WTC11 (cell line): ENCODE data around the gene MET. TPM values are rescaled to one million over a fixed set of nuclear protein-coding genes. Genes with fewer than 3 reads are reported as not detected.

ENCODE experiments used
- ATAC-seq: fragments of 200-7000 bp; cut with Tn5 transposase; 2 replicates; pipeline ENCODE4 v1.10.0; 2021; ENCODE audit warnings: mild to moderate bottlenecking, moderate library complexity
- CTCF ChIA-PET: fragments of 300-600 bp; sonication (Branson Sonifier 250); formaldehyde crosslinking; loops from one replicate; lab custom pipeline; 2021; ENCODE audit warnings: antibody characterized with exemption; lab: Charles Lee
- POLR2A ChIA-PET: fragments of 350-600 bp; sonication (Branson Sonifier 250); formaldehyde crosslinking; loops from one replicate; lab custom pipeline; 2021; ENCODE audit warnings: antibody characterized with exemption; lab: Charles Lee
- DNase-seq: peaks from one replicate; pipeline ENCODE4 v3.0.0; 2021; ENCODE audit warnings: low spot score
- H3K27ac Mint-ChIP-seq: 2 replicates; pipeline ENCODE4 v1.8.0; 2021; ENCODE audit warnings: mixed read lengths
- H3K27me3 Mint-ChIP-seq: 2 replicates; pipeline ENCODE4 v1.8.0; 2021; ENCODE audit warnings: low read depth, mild to moderate bottlenecking, moderate library complexity, mixed read lengths
- H3K36me3 Mint-ChIP-seq: 2 replicates; pipeline ENCODE4 v1.8.0; 2021; ENCODE audit warnings: mixed read lengths
- H3K4me1 Mint-ChIP-seq: 2 replicates; pipeline ENCODE4 v1.8.0; 2022; ENCODE audit warnings: mixed read lengths
- H3K4me3 Mint-ChIP-seq: 2 replicates; pipeline ENCODE4 v1.8.0; 2021; ENCODE audit warnings: mild to moderate bottlenecking, moderate library complexity, mixed read lengths
- H3K9me3 Mint-ChIP-seq: 2 replicates; pipeline ENCODE4 v1.8.0; 2021; ENCODE audit warnings: mixed read lengths
- ATF6 ChIP-seq: sonication (generic); formaldehyde crosslinking; IDR thresholded peaks from 2 replicates; pipeline ENCODE4 v1.8.1; 2023; ENCODE audit warnings: mild to moderate bottlenecking, missing genetic modification reagents
- CREB1 ChIP-seq: sonication (generic); formaldehyde crosslinking; IDR thresholded peaks from 2 replicates; pipeline ENCODE4 v1.8.0; 2023; ENCODE audit warnings: mild to moderate bottlenecking, missing genetic modification reagents
- CTCF ChIP-seq: fragments of 200-600 bp; IDR thresholded peaks from 2 replicates; pipeline ENCODE4 v1.8.0; 2022; ENCODE audit warnings: antibody characterized with exemption
- ESRRA ChIP-seq: sonication (generic); formaldehyde crosslinking; IDR thresholded peaks from 2 replicates; pipeline ENCODE4 v1.8.1; 2022; ENCODE audit warnings: mild to moderate bottlenecking, missing genetic modification reagents, borderline replicate concordance
- ETV6 ChIP-seq: sonication (generic); formaldehyde crosslinking; IDR thresholded peaks from 2 replicates; pipeline ENCODE4 v1.8.1; 2022; ENCODE audit warnings: mild to moderate bottlenecking, missing genetic modification reagents
- FOXJ3 ChIP-seq: sonication (generic); formaldehyde crosslinking; IDR thresholded peaks from 2 replicates; pipeline ENCODE4 v1.9.0; 2021; ENCODE audit warnings: missing genetic modification reagents, mild to moderate bottlenecking, borderline replicate concordance
- KAT7 ChIP-seq: sonication (generic); formaldehyde crosslinking; IDR thresholded peaks from 2 replicates; pipeline ENCODE4 v1.8.1; 2023; ENCODE audit warnings: missing genetic modification reagents, mild to moderate bottlenecking, borderline replicate concordance
- MLX ChIP-seq: sonication (generic); formaldehyde crosslinking; IDR thresholded peaks from 2 replicates; pipeline ENCODE4 v1.8.1; 2023; ENCODE audit warnings: mild to moderate bottlenecking, missing genetic modification reagents, moderate library complexity
- SMAD4 ChIP-seq: sonication (generic); formaldehyde crosslinking; IDR thresholded peaks from 2 replicates; pipeline ENCODE4 v1.8.0; 2022; ENCODE audit warnings: mild to moderate bottlenecking, missing genetic modification reagents
- STAT6 ChIP-seq: sonication (generic); formaldehyde crosslinking; conservative IDR thresholded peaks from 2 replicates; pipeline ENCODE4 v1.8.1; 2023; ENCODE audit warnings: mild to moderate bottlenecking, low read depth, missing genetic modification reagents, moderate library complexity
- TCF7 ChIP-seq: sonication (generic); formaldehyde crosslinking; IDR thresholded peaks from 2 replicates; pipeline ENCODE4 v1.8.0; 2022; ENCODE audit warnings: mild to moderate bottlenecking, low read depth, missing genetic modification reagents, moderate library complexity
- TP53 ChIP-seq: sonication (generic); formaldehyde crosslinking; IDR thresholded peaks from 2 replicates; pipeline ENCODE4 v1.8.1; 2023; ENCODE audit warnings: mild to moderate bottlenecking, missing genetic modification reagents
- USF2 ChIP-seq: sonication (generic); formaldehyde crosslinking; IDR thresholded peaks from 2 replicates; pipeline ENCODE4 v1.8.1; 2023; ENCODE audit warnings: mild to moderate bottlenecking, missing genetic modification reagents, moderate library complexity
- ZMAT4 ChIP-seq: fragments of 250-450 bp; sonication (Bioruptor Pico); IDR thresholded peaks from 2 replicates; pipeline ENCODE4 v1.9.0; 2021; ENCODE audit warnings: mild to moderate bottlenecking
- ZNF121 ChIP-seq: sonication (generic); formaldehyde crosslinking; IDR thresholded peaks from 2 replicates; pipeline ENCODE4 v1.8.0; 2023; ENCODE audit warnings: missing genetic modification reagents
- ZNF263 ChIP-seq: sonication (generic); formaldehyde crosslinking; IDR thresholded peaks from 2 replicates; pipeline ENCODE4 v1.8.1; 2022; ENCODE audit warnings: low read depth, mild to moderate bottlenecking, moderate library complexity, missing genetic modification reagents
- ZNF512 ChIP-seq: sonication (generic); formaldehyde crosslinking; IDR thresholded peaks from 2 replicates; pipeline ENCODE4 v1.8.1; 2022; ENCODE audit warnings: missing genetic modification reagents, borderline replicate concordance
- ZNF671 ChIP-seq: fragments of 250-450 bp; sonication (Bioruptor Pico); IDR thresholded peaks from 2 replicates; pipeline ENCODE4 v1.8.0; 2021; ENCODE audit warnings: mild to moderate bottlenecking
- ZSCAN18 ChIP-seq: fragments of 250-450 bp; sonication (Bioruptor Pico); IDR thresholded peaks from 2 replicates; pipeline ENCODE4 v2.1.2; 2022; ENCODE audit warnings: mild to moderate bottlenecking, moderate library complexity
- total RNA-seq: library from RNA; stranded (reverse); gene quantifications from 3 replicates; pipeline ENCODE4 v1.2.3, GENCODE V29; 2021

Gene MET
- total RNA-seq, 1 experiment from 2014 or later, result 9.4 TPM

GRCh38 chr7:116728413-116728812 lies 56.4 kb downstream of the MET start (continued):
- TF ChIP-seq STAT6 (CRISPR knock-in tag) (no peak), CTCF (no peak), TP53 (CRISPR knock-in tag) (no peak), ETV6 (CRISPR knock-in tag) (no peak), ZNF263 (no peak), MLX (CRISPR knock-in tag) (no peak), CREB1 (CRISPR knock-in tag) (no peak), ZNF671 (no peak), ZSCAN18 (no peak), USF2 (no peak), ESRRA (CRISPR knock-in tag) (no peak), ZNF121 (CRISPR knock-in tag) (no peak), TCF7 (CRISPR knock-in tag) (no peak), FOXJ3 (CRISPR knock-in tag) (no peak), SMAD4 (CRISPR knock-in tag) (no peak), ATF6 (CRISPR knock-in tag) (no peak)
- TF ChIP-seq, all 79 proteins: peak for 0

GRCh38 chr7:116730097-116731022 lies 58.4 kb downstream of the MET start:
- no peaks in the 10 kb centered on the region for H3K9me3 Mint-ChIP-seq
- DNase-seq, result no peak
- ChIA-PET POLR2A (no interaction called here), CTCF (interaction anchor here (0.8 kb wide), 1 partner anchor 71 kb away, joined by 3 read pairs; no protein-coding TSS in a partner anchor)
- no peak overlapping the region for H3K4me3 Mint-ChIP-seq
- no peak for ATAC-seq
- no peaks in the 10 kb centered on the region for H3K27me3 Mint-ChIP-seq
- no peak overlapping the region for H3K27ac Mint-ChIP-seq
- H3K36me3 Mint-ChIP-seq, result no peaks in the 10 kb centered on the region
- peaks cover 33% of the 10 kb centered on the region for H3K4me1 Mint-ChIP-seq
- TF ChIP-seq MLX (CRISPR knock-in tag), result no peak
- no peak for TF ChIP-seq ZMAT4 (CRISPR knock-in tag)
- TF ChIP-seq ZNF512 (CRISPR knock-in tag), result no peak
- TF ChIP-seq KAT7, result no peak
- TF ChIP-seq ATF6 (CRISPR knock-in tag), result no peak
- TF ChIP-seq ZNF263, result no peak
